Panc1 (cell line): ENCODE data around the gene PLCD1. TPM values are rescaled to one million over a fixed set of nuclear protein-coding genes. Genes with fewer than 3 reads are reported as not detected.

Source experiments
- ATAC-seq: fragments of 200-7000 bp; cut with Tn5 transposase; 2 replicates; pipeline ENCODE4 v1.9.1; 2020; ENCODE audit warnings: mild to moderate bottlenecking, moderate library complexity
- BruUV-seq: library from RNA; stranded (reverse); fragments of 400-500 nt; replicated peaks from 2 replicates; lab custom pipeline; 2021; lab: Mats Ljungman, UMichigan
- CTCF ChIA-PET: fragments of 300-600 bp; sonication (Branson Sonifier 250); formaldehyde crosslinking; loops from one replicate; lab custom pipeline; 2022; ENCODE audit warnings: antibody characterized with exemption; lab: Charles Lee
- POLR2A ChIA-PET: fragments of 300-600 bp; sonication (Branson Sonifier 250); formaldehyde crosslinking; loops from one replicate; lab custom pipeline; 2022; ENCODE audit warnings: antibody characterized with exemption; lab: Charles Lee
- DNase-seq: peaks from one replicate; pipeline ENCODE4 v3.0.0-alpha.2; 2010; ENCODE audit warnings: low read depth, low spot score
- H3K27ac ChIP-seq: 2 replicates; pipeline ENCODE4 v1.5.1; 2011; ENCODE audit warnings: mild to moderate bottlenecking, low read length, inconsistent platforms
- H3K27me3 ChIP-seq: fragments of 200-500 bp; sonication (Bioruptor generic); 2 replicates; pipeline ENCODE4 v1.6.0; 2014; ENCODE audit warnings: low read length, inconsistent platforms; ENCODE audit not compliant: control insufficient read depth, insufficient read depth
- H3K36me3 ChIP-seq: fragments of 200-500 bp; sonication (Bioruptor generic); 2 replicates; pipeline ENCODE4 v1.5.1; 2014; ENCODE audit warnings: inconsistent platforms, mild to moderate bottlenecking, low read length, moderate library complexity; ENCODE audit not compliant: control insufficient read depth, insufficient read depth
- H3K4me1 ChIP-seq: 2 replicates; pipeline ENCODE4 v1.5.1; 2011; ENCODE audit warnings: inconsistent platforms, mild to moderate bottlenecking, low read length, moderate library complexity; ENCODE audit not compliant: control insufficient read depth, insufficient read depth
- H3K4me3 ChIP-seq, 2 experiments: 2 replicates each; pipeline ENCODE4 v1.5.1; 2011 to 2012; ENCODE audit warnings: low read depth in 2 of 2, low read length in 2 of 2, mild to moderate bottlenecking in 2 of 2, inconsistent platforms in 1 of 2, moderate library complexity in 1 of 2
- H3K9me3 ChIP-seq: fragments of 200-500 bp; sonication (Bioruptor generic); 2 replicates; pipeline ENCODE4 v1.5.1; 2014; ENCODE audit warnings: low read depth, mild to moderate bottlenecking, inconsistent platforms, low read length, moderate library complexity; ENCODE audit not compliant: control insufficient read depth, insufficient read depth
- POLR2AphosphoS5 ChIP-seq: IDR thresholded peaks from 2 replicates; pipeline ENCODE4 v1.6.1; 2012; ENCODE audit warnings: mild to moderate bottlenecking, low read depth, low read length, moderate library complexity
- REST ChIP-seq, 2 experiments: IDR thresholded peaks; 2 replicates each; pipeline ENCODE4 v1.6.1; 2011 to 2012; ENCODE audit warnings: low read depth in 2 of 2, control low read depth in 1 of 2, low read length in 1 of 2, mild to moderate bottlenecking in 1 of 2, moderate library complexity in 1 of 2; ENCODE audit not compliant: insufficient read depth in 1 of 2
- SIN3A ChIP-seq: IDR thresholded peaks from 2 replicates; pipeline ENCODE4 v1.6.1; 2012; ENCODE audit warnings: low read depth, mild to moderate bottlenecking, low read length, moderate library complexity, borderline replicate concordance; ENCODE audit not compliant: insufficient read depth
- TCF7L2 ChIP-seq: IDR thresholded peaks from 2 replicates; pipeline ENCODE4 v1.6.1; 2011; ENCODE audit warnings: mild to moderate bottlenecking, low read depth, low read length, inconsistent platforms
- in situ Hi-C: cut with HindIII; loops from 2 replicates; pipeline ENCODE4 v1.10.0; 2016; ENCODE audit warnings: low sequenced_read_pairs, low pct_unique_long_range_greater_than_20kb
- intact Hi-C: fragments of 100-400 bp; cut with micrococcal nuclease; formaldehyde crosslinking; loops from one replicate; pipeline ENCODE4 v1.10.0; 2022; ENCODE audit not compliant: unreplicated experiment
- total RNA-seq: library from RNA; stranded (reverse); gene quantifications from one replicate; pipeline ENCODE4 v1.2.1, GENCODE V29; 2021; ENCODE audit not compliant: unreplicated experiment
- TF ChIP-seq, protein P1 (sequence below): fragments of 450-650 bp; IDR thresholded peaks from 2 replicates; pipeline ENCODE4 v1.5.1; 2017; ENCODE audit warnings: mild to moderate bottlenecking

The PLCD1 gene
- total RNA-seq, 1 experiment from 2014 or later: 1.8 TPM

DNA sequence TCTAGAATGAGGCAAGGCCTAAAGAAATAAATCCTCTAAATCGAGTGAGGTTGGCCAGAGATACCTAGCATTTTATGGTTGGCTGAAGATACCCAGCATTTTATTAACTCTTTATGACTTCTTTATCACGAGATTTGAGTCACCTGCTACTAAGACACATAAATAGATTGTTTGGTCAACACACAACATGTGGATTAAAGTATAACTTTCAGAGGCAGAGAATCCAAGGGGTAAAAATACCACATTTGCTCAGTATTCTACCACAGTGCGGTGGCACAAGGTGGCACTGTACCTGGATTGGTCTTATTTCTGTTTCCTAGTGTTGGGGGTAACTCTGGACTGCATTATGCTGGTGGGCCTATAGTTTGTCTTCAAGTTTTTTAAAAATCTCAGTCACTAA lies 65.8 kb downstream of the PLCD1 start:
- Histone ChIP-seq H3K36me3 (no peaks in the 10 kb centered on the region), H3K9me3 (no peaks in the 10 kb centered on the region), H3K4me1 (no peaks in the 10 kb centered on the region), H3K27me3 (no peaks in the 10 kb centered on the region), H3K4me3 (no peak overlapping the region), H3K27ac (no peak overlapping the region)
- no peak for TF ChIP-seq TCF7L2
- no peak for TF ChIP-seq SIN3A
- TF ChIP-seq, protein P1, sequence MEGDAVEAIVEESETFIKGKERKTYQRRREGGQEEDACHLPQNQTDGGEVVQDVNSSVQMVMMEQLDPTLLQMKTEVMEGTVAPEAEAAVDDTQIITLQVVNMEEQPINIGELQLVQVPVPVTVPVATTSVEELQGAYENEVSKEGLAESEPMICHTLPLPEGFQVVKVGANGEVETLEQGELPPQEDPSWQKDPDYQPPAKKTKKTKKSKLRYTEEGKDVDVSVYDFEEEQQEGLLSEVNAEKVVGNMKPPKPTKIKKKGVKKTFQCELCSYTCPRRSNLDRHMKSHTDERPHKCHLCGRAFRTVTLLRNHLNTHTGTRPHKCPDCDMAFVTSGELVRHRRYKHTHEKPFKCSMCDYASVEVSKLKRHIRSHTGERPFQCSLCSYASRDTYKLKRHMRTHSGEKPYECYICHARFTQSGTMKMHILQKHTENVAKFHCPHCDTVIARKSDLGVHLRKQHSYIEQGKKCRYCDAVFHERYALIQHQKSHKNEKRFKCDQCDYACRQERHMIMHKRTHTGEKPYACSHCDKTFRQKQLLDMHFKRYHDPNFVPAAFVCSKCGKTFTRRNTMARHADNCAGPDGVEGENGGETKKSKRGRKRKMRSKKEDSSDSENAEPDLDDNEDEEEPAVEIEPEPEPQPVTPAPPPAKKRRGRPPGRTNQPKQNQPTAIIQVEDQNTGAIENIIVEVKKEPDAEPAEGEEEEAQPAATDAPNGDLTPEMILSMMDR: no peak
- TF ChIP-seq REST (IDR thresholded peaks at IDR 0.05; ENCODE audit: insufficient read depth in 1 of 2, low read depth in 2 of 2, low read length in 1 of 2): no peak
- no peak for TF ChIP-seq POLR2AphosphoS5
- in situ Hi-C loops (no loop called here), intact Hi-C loops (no loop called here)
- CTCF ChIA-PET: no interaction called here
- POLR2A ChIA-PET: no interaction called here
- BruUV-seq: no TSS peak
- ATAC-seq: no peak
- DNase-seq: no peak

DNA sequence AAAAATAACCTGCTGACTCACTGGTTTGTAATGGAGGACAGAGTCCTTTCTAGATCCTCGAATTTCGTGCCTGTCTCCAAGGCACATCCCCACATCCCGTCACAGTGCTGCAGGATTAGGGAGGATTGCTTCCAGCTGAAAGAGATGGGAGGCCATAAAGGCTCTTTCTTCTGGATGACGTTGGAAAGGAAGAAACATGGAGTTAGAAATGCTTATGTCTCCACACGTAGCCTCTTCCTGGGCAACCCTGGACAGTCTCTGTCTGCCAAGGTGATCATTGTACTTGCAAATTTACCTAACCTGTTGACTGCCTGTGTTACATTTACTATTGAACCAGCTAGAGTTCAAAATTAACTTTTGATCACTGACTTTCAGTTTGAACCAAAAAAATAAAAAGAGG lies 66.4 kb downstream of the PLCD1 start:
- intact Hi-C loops (no loop called here), in situ Hi-C loops (no loop called here)
- no peak overlapping the region for H3K27ac ChIP-seq
- ChIA-PET CTCF (interaction anchor here (1.0 kb wide), 1 partner anchor 108 kb away, joined by 3 read pairs; no protein-coding TSS in a partner anchor), POLR2A (no interaction called here)
- no peaks in the 10 kb centered on the region for H3K36me3 ChIP-seq
- BruUV-seq: no TSS peak
- ATAC-seq: no peak
- no peaks in the 10 kb centered on the region for H3K4me1 ChIP-seq
- no peaks in the 10 kb centered on the region for H3K9me3 ChIP-seq
- no peaks in the 10 kb centered on the region for H3K27me3 ChIP-seq
- TF ChIP-seq TCF7L2: no peak
- TF ChIP-seq SIN3A: no peak
- TF ChIP-seq, protein P1: no peak
- TF ChIP-seq REST (IDR thresholded peaks at IDR 0.05; ENCODE audit: insufficient read depth in 1 of 2, low read depth in 2 of 2, low read length in 1 of 2): no peak
- TF ChIP-seq POLR2AphosphoS5: no peak
- no peak for DNase-seq
- H3K4me3 ChIP-seq: no peak overlapping the region
